ENCODE data around the gene RNF224.

GRCh38 chr9:137275588-137276472 is 48.5 kb downstream of the RNF224 start:
- no peak for TF ChIP-seq CTCF (IDR thresholded peaks at IDR 0.05; ENCODE audit: poor library complexity, severe bottlenecking)
- no peak for TF ChIP-seq EZH2 (IDR thresholded peaks at IDR 0.05; ENCODE audit: borderline replicate concordance, insufficient read depth, low read length, poor library complexity, severe bottlenecking)
- TF ChIP-seq REST (IDR thresholded peaks at IDR 0.05; ENCODE audit: borderline replicate concordance): no peak
- TF ChIP-seq POLR2AphosphoS5 (IDR thresholded peaks at IDR 0.05): no peak
